ACHN (cell line): ENCODE data around the gene PLEKHA6.
"Not testable (repeated sequence)": the region's sequence is repeated elsewhere in the genome, so short reads cannot be mapped to it uniquely, and the experiment has no call there.

Experiments
- DNase-seq: peaks from one replicate; pipeline ENCODE4 v3.0.0-alpha.2; 2015
- in situ Hi-C: cut with HindIII; loops from 2 replicates; pipeline ENCODE4 v1.10.0; 2017; ENCODE audit warnings: low sequenced_read_pairs, low pct_ligation_motif_present, low pct_unique_long_range_greater_than_20kb

PLEKHA6 gene

GRCh38 chr1:204323887-204324286, 35.8 kb downstream of the PLEKHA6 start:
- peak; percentile 65 for DNase-seq
- in situ Hi-C loops, result no loop called here

- in situ Hi-C loops, result no loop called here
- DNase-seq, result no peak
These were observed 37.3 kb downstream of the PLEKHA6 start for GRCh38 chr1:204322339-204322868.

- DNase-seq, result no peak
- in situ Hi-C loops, result no loop called here
These were observed 38.1 kb downstream of the PLEKHA6 start for GRCh38 chr1:204321665-204322064.

DNA sequence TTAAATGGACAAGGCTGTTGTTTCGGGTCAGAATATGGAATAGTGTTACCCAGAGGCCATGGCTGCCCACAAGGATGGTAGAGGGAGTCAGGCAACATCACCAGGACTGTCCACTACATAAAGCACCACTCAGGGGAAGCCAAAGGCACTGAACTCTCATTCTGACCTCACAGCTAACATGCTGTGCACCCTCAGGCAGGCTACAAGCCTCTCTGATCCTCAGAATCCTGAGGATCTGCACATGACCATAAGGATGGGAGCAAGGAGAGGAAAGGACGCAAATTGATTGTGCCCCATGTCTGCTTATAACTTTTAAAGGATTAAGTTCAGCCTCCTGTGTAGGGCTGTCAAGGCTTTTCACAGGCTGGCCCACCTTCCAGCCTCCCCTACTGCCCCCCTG, 38.7 kb downstream of the PLEKHA6 start:
- no peak for DNase-seq
- in situ Hi-C loops, result no loop called here

DNA sequence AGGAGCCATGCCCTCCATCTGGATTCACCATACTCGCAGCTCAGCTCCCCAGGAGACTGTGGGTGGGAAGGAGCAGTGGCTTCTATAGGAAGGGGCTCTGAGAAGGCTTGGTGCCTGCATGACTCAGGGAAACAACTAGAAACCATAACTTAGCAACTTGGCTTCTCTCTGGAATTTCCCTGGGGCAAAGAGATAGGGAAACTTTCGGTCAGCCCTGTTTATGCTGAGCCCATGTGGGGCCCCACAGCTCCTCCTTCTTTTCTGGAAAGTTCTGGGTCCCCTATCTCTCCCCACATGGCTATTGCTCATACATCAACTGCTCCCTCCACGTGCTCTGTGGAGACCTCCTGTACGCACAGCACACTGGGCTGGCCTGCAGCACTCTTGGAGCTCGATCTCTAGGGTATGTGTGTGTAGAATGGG, 39.3 kb downstream of the PLEKHA6 start:
- in situ Hi-C loops, result no loop called here
- DNase-seq, result no peak

GRCh38 chr1:204319462-204319861, 40.3 kb downstream of the PLEKHA6 start:
- in situ Hi-C loops, result no loop called here
- peak; percentile 22 for DNase-seq

DNA sequence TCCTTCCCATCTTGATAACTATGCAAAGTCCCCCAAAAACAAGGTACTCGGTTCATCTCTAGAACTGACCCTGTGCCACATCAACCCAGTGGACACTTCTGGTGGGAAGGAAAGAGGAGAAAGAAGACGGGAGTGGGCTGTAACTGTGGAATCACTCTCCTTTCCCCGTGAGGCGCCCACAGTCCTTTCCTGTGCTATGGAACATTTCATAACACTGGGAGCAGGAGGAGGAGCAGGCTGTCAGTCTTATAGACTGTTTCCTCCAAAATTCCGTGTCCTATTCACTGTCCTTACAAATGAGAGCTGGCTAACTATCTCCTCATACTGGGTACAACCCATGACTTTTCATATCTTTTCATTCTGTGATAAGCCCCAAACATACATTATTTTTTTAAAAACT, 40.7 kb downstream of the PLEKHA6 start:
- no peak for DNase-seq
- in situ Hi-C loops, result no loop called here

- in situ Hi-C loops, result no loop called here
- DNase-seq, result no peak
These were observed 41.4 kb downstream of the PLEKHA6 start for GRCh38 chr1:204318324-204318723.

DNA sequence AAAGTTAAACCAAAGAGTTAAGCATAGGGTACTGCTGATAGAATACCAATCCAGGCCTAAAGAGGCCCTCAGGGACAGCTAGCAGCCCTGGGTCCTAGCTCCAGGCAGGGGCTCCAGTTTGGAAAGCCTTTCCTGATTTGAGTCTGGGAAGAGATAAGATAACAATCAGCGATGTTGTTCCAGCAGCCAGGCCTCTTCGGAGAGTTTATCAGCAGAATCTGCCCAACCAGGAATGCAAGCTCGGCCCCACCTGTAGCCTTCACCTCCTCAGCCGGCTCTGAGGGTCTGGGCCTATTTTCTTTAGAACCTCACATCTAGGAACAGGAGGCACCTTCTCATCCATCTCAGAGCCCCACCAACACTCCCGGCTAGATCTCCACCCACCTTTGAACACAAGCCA, 42.6 kb downstream of the PLEKHA6 start:
- in situ Hi-C loops, result no loop called here
- DNase-seq, result no peak

DNA sequence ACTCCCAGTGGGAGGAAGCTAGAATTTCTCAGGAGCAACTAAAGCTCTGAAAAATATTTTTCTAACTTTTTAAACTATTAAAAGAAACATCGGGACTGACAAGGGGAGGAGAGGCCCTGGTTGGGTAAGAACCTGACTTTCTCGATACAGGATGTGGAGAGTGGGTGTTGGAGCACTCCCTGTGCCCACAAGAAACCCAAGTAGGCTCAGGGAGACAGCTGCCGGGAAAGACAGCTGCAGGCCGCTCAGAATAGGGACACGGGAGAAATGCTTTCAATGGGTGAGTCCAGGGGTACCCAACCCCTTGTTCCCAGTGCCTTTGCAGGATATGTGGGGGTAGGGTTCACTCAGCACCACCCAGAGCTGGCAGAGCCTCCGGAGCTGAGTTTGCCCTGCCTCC, 43.6 kb downstream of the PLEKHA6 start:
- in situ Hi-C loops, result no loop called here
- no peak for DNase-seq

DNA sequence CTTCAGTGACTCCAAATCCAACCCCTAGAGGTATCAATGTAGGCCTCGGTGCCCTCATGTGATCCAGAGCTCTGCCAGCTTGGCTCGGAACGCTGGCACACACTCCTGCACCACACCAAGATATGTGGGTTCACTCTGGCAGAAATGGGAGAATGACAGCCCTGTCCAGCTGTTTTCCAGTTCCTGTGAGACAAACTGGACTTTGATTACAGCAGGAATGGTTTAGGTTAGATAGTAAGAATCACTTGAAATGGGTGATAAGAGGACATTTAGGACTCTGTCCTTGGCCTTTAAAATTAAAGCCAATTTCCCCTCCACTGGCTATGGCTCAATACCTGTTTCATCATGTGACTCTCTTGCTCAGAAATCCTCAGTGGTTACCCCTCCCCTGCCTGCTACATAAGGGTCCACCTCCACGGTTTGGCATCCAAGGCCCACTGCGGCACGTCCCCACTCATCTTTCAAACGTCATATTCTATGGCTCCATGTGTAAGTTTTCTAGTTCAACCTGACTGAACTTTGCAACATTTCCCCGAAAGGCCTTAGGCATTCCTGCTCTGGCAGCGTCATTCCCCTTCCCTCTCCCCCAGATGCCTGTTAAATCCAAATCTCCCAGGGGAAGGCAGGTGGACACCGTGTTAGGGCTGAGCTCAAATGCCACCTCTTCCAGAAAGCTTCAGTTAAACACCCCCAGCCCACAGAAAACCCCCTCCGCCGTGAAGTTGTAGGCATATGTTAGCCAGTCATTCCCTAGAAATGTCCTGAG, 44.7 kb downstream of the PLEKHA6 start:
- in situ Hi-C loops, result no loop called here
- DNase-seq, result no peak

DNA sequence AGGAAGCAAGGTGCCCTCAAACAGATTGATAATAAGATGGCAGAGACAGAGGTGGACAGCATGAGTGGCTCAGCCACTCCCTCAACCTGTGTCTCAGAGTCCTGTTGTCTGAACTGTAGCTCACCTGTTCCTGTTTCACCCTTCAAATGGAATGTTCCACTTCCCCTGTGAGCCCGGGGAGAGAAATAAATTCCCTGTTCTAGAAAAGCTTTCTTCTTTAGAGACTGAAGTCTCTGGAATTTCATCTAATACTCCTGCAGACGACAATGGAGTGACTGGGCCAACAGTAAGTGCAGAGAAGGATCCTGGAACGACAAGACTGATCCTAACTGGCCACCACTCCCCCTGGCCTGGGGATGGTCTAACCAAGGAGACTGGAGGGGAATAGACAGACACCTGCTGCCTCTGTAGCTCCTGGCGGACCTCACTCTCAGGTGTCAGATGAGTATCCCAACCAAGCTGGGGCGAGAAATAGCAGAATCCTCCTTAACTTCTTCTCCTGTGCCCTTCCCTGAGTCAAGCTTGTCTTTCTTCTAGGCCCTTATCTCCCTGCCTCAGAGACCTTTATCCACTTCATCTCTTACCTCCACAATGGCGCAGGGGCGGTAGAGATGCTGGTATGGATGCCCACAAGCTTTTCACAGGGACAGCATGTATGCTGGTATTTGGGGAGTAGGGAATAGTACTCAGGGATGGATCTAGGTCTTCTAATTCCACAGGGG, 45.4 kb downstream of the PLEKHA6 start:
- in situ Hi-C loops, result no loop called here
- no peak for DNase-seq

- in situ Hi-C loops, result no loop called here
These were observed 46.1 kb downstream of the PLEKHA6 start for GRCh38 chr1:204313675-204314074.

DNA sequence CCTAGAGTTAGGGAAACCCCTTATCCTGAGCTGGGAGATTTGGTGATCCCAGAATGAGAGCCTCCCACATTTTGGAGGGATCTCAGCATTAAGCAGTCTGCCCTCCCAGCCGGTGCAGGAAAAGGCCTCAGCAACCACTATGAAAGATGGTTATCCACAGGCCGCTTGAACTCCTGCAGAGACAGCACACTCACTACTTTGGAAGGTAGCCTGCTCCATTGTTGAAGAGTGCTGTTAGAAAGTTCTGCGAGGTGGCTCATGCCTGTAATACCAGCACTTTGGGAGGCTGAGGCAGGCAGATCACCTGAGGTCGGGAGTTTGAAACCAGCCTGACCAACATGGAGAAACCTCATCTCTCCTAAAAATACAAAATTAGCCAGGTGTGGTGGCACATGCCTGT, 48.8 kb downstream of the PLEKHA6 start:
- in situ Hi-C loops, DNase-seq: not testable (repeated sequence)

More at GRCh38 chr1:204313675-204314074, 46.1 kb downstream of the PLEKHA6 start:
- no peak for DNase-seq

DNA sequence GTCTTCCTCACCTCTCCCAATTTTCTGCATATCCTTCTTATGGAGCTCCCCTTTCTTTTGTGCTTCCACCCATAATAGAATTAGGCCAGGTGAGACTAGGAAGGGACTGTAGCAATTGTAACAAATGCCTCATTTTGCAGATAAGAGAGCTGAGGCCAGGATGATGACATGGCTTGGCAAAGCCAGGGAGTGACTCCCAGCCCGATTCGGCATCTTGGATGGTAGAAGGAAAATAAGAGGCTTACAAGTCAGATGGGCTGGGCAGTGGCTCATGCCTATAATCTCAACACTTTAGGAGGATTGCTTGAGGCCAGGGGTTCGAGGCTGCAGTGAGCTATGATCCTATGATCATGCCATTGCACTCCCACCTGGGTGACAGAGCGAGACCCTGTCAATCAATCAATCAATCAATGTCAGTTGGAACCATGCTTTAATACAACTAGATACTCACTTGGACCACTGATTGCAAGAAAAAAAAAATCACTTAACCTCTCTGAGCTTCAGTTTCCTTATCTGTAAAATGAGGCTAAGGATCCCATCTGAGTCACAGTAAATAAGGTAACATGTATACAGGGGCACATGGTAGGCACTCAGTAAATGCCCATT, 51.6 kb downstream of the PLEKHA6 start:
- in situ Hi-C loops, result no loop called here
- no peak for DNase-seq

- no peak for DNase-seq
- in situ Hi-C loops, result no loop called here
These were observed 52.3 kb downstream of the PLEKHA6 start for GRCh38 chr1:204307334-204307883.

GRCh38 chr1:204306076-204306475, 53.7 kb downstream of the PLEKHA6 start:
- DNase-seq, result no peak
- in situ Hi-C loops, result no loop called here

DNA sequence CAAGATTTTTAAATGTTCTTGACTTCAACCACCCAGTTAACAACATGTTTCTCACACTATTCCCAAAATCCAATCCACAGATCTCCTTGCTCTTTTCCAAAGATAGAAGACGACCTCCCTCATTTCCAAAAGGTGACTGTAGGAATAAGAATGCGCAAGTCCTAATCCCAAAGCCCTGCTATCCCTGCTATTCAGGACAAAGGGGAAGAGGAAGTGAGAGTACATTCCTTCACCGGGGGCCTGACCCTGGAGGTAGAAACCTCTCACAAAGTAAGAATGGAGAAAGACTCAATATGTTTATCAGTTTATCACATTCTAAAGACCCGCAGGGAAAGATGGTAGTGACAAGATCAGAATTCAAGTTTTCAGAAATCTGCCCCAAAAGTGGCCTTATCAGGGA, 55.7 kb downstream of the PLEKHA6 start:
- in situ Hi-C loops, result no loop called here
- peak; percentile 64 for DNase-seq

- in situ Hi-C loops, result no loop called here
- no peak for DNase-seq
These were observed 57.0 kb downstream of the PLEKHA6 start for GRCh38 chr1:204302769-204303168.
